KOPT-K1 (cell line): ENCODE results near the gene USP44.
"Not testable (repeated sequence)": the region's sequence is repeated elsewhere in the genome, so short reads cannot be mapped to it uniquely, and the experiment has no call there.

Experiments
- H3K27ac ChIP-seq: fragments of 200-600 bp; sonication (generic); 2 replicates; pipeline ENCODE4 v1.5.1; 2016; ENCODE audit warnings: antibody characterized with exemption, mild to moderate bottlenecking, low read depth, low read length; ENCODE audit not compliant: poor library complexity, severe bottlenecking
- H3K36me3 ChIP-seq: fragments of 200-600 bp; sonication (generic); 2 replicates; pipeline ENCODE4 v1.5.1; 2017; ENCODE audit warnings: antibody characterized with exemption, mild to moderate bottlenecking, low read length, moderate library complexity; ENCODE audit not compliant: insufficient read depth
- H3K9me3 ChIP-seq: fragments of 200-600 bp; sonication (generic); 2 replicates; pipeline ENCODE4 v1.5.1; 2017; ENCODE audit warnings: antibody characterized with exemption, low read length, mild to moderate bottlenecking; ENCODE audit not compliant: insufficient read depth, poor library complexity, severe bottlenecking

The USP44 gene

DNA sequence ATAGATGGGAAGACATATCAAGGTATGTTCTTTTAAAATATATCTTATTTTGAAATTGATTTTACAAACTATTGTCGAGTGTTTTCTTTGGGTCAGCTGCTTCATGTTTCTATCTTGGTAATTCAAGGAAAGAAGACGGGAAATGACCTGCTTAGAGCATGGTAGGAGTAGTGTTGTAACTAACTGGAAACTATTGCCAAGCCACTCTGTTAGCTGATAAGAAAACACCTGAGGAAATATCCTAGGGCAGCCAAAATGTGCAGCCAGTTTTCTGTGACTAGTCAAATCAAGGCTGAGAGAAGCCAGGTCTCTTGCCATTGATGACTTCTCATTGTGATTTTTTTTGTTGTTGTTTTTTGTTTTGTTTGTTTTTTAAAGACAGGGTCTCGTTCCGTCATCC lies 47.1 kb downstream of the USP44 start:
- no peaks in the 10 kb centered on the region for H3K9me3 ChIP-seq
- H3K36me3 ChIP-seq, result peaks cover 98% of the 10 kb centered on the region
- no peak overlapping the region for H3K27ac ChIP-seq

GRCh38 chr12:95499772-95500171 lies 51.5 kb downstream of the USP44 start:
- H3K9me3 ChIP-seq, result no peaks in the 10 kb centered on the region
- H3K27ac ChIP-seq, result no peak overlapping the region
- H3K36me3 ChIP-seq, result peaks cover 98% of the 10 kb centered on the region

GRCh38 chr12:95498968-95499367 lies 52.3 kb downstream of the USP44 start:
- no peak overlapping the region for H3K27ac ChIP-seq
- no peaks in the 10 kb centered on the region for H3K9me3 ChIP-seq
- peaks cover 98% of the 10 kb centered on the region for H3K36me3 ChIP-seq

DNA sequence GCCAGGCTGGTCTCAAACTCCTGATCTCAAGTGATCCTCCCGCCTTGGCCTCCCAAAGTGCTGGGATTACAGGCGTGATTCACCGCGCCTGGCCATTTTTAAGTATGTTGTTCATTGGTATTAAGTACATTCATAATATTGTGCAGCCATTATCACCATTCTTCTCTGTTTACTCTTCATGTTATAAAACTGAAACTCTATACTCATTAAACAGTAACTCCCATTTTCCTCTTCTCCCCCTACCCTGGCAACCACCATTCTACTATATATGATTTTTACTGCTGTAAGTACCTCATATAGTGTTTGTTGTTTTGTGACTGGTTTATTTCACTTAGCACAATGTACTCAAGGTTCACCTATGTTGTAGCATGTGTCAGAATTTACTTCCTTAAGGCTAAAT lies 54.2 kb downstream of the USP44 start:
- no peak overlapping the region for H3K27ac ChIP-seq
- H3K36me3 ChIP-seq, result peaks cover 98% of the 10 kb centered on the region
- no peaks in the 10 kb centered on the region for H3K9me3 ChIP-seq

DNA sequence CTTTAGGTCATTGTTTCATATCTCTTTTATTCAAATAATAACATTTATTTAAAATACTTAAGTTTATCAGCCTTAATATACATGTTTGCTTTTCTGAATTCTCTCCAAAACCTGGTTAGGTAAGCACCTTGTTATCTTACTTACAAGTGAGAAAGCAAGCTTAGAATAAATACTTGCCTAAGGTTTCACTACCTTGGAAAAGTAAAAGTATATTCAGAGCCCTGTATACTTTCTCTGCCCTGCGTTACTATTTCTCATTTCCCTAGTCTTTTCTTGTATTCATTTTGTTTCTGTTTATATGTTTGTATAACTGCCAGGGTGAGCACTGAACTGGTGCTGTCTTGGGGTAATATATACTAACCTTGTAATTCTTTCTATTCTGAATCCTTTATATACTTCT lies 55.8 kb downstream of the USP44 start:
- no peak overlapping the region for H3K27ac ChIP-seq
- H3K9me3 ChIP-seq, result no peaks in the 10 kb centered on the region
- peaks cover 100% of the 10 kb centered on the region for H3K36me3 ChIP-seq

- Histone ChIP-seq H3K9me3 (no peaks in the 10 kb centered on the region), H3K27ac (no peak overlapping the region), H3K36me3 (peaks cover 100% of the 10 kb centered on the region)
These were observed 56.4 kb downstream of the USP44 start for GRCh38 chr12:95494888-95495287.

GRCh38 chr12:95492462-95492861 lies 58.8 kb downstream of the USP44 start:
- Histone ChIP-seq H3K27ac (no peak overlapping the region), H3K9me3 (no peaks in the 10 kb centered on the region), H3K36me3 (peaks cover 100% of the 10 kb centered on the region)

DNA sequence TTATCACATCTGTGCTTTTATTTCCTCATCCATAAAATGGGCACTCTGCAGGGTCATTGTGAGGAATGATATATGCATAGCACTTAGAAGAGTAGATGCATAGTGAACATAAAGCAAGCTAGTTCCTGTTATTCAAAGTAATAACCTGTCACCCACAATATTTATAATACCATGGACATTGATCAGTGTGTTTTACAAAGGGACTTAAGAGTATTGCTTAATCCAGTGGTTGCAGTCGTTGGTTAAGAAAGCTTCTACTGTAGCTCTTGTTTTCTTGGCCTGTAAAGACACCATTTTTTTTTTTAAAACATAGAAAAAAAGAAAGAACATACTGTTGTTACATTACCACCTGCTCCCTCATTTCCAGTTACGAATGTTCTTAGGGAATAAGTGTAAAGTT lies 64.3 kb downstream of the USP44 start:
- H3K36me3 ChIP-seq, result peaks cover 99% of the 10 kb centered on the region
- H3K27ac ChIP-seq, result no peak overlapping the region
- H3K9me3 ChIP-seq, result no peaks in the 10 kb centered on the region

GRCh38 chr12:95484524-95484923 lies 66.8 kb downstream of the USP44 start:
- Histone ChIP-seq H3K27ac (no peak overlapping the region), H3K9me3 (no peaks in the 10 kb centered on the region), H3K36me3 (peaks cover 99% of the 10 kb centered on the region)

DNA sequence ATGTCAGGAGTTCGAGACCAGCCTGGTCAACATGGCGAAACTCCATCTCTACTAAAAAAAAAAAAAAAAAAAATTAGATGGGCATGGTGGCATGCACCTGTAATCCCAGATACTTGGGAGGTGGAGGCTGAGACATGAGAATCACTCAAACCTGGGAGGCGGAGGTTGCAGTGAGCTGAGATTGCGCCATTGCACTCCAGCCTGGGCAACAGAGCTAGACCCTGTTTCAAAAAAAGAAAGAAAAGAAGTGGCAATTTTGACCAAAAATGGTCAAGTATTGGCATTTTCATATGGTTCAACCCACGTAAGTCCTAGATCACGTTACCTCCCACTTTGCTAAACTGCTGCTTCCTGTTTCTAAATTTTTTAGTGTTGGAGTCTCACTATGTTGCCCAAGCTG lies 68.7 kb downstream of the USP44 start:
- H3K9me3 ChIP-seq, H3K27ac ChIP-seq: not testable (repeated sequence)
- peaks cover 99% of the 10 kb centered on the region for H3K36me3 ChIP-seq

DNA sequence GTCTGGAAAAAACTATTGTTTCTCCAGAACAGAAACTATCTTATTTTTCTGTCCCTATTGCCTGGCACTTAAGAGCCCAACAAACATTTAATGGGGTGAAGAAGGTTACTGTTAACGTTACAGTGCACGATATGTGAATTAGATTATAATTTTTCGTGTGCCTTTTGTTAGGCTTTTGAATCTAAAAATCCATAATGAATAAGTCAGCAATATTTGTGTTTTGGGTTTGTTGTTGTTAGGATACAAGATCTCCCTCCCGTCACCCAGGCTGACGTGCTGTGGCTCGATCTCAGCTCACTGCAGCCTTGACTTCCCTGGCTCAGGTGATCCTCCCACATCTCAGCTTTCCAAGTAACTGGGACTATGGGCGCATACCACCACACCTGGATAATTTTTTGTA lies 69.4 kb downstream of the USP44 start:
- H3K9me3 ChIP-seq, result no peaks in the 10 kb centered on the region
- H3K27ac ChIP-seq, result no peak overlapping the region
- H3K36me3 ChIP-seq, result peaks cover 99% of the 10 kb centered on the region

- H3K27ac ChIP-seq, result no peak overlapping the region
These were observed 70.2 kb downstream of the USP44 start for GRCh38 chr12:95481072-95481471.

DNA sequence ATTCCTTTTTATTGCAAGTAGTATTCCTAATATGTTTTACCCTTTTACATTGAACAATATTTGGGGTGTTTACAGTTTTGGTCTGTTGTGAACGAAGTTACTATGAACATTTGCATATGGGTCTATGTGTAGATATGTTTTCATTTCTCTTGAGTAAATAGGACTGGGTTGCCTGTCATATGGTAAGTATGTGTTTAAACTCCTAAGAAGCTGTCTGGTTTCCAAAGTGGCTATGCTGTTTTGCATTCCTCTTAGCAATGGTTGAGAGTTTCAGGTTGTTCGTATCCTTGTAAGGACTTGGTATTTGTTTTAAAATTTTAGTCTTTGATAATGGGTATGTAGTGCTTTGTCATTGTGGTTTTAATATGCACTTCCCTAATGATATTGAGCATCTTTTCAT lies 71.0 kb downstream of the USP44 start:
- Histone ChIP-seq H3K36me3 (peaks cover 96% of the 10 kb centered on the region), H3K9me3 (no peaks in the 10 kb centered on the region), H3K27ac (no peak overlapping the region)

More at GRCh38 chr12:95481072-95481471, 70.2 kb downstream of the USP44 start:
- Histone ChIP-seq H3K36me3 (peaks cover 99% of the 10 kb centered on the region), H3K9me3 (no peaks in the 10 kb centered on the region)

DNA sequence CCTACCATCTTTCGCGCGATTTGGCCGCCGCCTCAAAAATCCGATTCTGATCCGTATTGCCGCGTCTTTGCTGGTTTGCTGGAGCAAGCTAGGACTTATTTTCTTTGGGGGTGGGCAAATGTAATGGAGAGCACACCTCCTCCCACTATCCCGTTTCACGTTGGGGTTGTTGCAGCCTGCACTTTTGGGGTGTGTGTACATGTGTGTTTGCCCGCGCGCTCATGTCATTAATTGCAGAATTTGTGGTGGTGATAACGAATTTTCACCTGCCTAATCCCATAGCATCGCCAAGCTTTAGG lies 76.7 kb downstream of the USP44 start:
- peaks cover 40% of the 10 kb centered on the region for H3K36me3 ChIP-seq
- H3K27ac ChIP-seq, result peak overlapping the region; percentile 88
- no peaks in the 10 kb centered on the region for H3K9me3 ChIP-seq

DNA sequence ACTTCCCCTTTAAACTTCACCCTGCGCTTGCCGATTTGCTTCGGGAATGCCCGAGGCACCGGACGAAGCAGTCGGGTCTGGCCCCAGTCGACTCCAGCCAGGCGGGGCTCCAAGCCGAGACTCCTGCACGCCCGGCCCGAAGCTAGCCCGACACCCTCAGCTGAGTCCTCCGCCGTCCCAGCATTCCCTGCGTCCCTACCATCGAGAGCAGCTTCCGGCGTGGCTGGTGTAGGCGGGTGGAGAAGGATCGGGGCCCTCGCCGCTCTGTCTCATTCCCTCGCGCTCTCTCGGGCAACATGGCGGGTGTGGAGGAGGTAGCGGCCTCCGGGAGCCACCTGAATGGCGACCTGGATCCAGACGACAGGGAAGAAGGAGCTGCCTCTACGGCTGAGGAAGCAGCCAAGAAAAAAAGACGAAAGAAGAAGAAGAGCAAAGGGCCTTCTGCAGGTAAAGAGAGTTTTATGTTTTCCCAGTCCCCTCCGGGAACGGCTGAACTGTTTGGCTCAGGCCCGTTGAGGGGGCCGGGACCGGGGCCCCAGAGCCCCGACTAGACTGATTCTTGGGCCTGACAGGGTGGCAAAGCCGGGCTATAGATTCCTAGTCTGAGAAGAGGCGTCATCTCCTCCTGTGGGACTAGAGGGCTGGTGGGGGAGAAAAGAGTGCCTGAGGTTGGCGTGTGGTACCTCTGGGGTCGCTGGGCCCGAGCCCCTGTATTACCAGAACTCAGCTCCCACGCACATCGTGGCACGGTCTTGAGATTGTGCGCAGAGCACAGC lies 77.2 kb downstream of the USP44 start, which contains the start of gene METAP2:
TSS of gene METAP2 (plus strand) at position 269 of the 776 bp plus-strand sequence. CDS start at position 297, 28 bp downstream.
- peak within 1 kb of the TSS; percentile 88 for H3K27ac ChIP-seq
- H3K9me3 ChIP-seq, result no peaks in the 10 kb centered on the region

DNA sequence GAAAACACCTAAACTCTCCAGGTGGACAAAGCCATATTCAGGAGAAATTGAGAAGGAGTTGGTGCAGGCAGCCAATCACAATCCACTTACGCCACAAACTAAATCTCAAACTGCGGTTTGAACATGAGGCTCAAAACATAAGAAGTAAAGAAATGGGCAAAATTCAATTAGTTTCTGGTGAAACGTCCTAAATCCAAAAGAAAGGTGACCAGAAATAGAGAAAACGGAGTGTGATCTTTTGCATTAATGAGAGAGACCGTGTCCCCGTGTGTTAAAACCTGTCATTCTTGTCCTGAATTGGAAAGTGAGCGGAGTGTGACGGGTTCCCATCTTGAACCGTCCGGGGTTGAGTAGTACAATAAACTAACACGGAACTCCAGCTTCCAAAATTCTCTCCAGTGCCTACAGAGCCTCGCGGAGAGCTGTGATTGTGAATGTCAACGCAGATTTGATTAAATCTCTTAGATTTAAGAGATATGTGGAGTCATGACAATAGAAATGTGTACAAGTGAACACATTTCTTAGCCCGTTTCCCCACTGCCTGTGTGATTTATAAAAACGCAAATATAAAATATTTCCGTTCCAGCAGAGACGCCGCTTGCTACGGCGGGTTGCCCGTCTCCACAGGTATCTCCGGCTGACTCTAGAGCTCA lies 77.9 kb downstream of the USP44 start:
- Histone ChIP-seq H3K27ac (peak overlapping the region; percentile 88), H3K36me3 (peaks cover 27% of the 10 kb centered on the region), H3K9me3 (no peaks in the 10 kb centered on the region)

More for the DNA sequence above, 77.2 kb downstream of the USP44 start, which contains the start of gene METAP2:
- H3K36me3 ChIP-seq, result peaks cover 34% of the 10 kb centered on the region
